CD4-positive, alpha-beta T cell treated with Interleukin-12 subunit alpha and Interleukin-12 subunit beta, for 1 hour (primary cell): ENCODE data around the gene RTN1.

ENCODE experiments used
- DNase-seq: peaks from one replicate; pipeline ENCODE4 v3.0.0-alpha.2; 2020

The RTN1 gene

GRCh38 chr14:59785629-59786028 is 84.9 kb downstream of the RTN1 start:
- DNase-seq: no peak

- DNase-seq: no peak
Observed at GRCh38 chr14:59782760-59783159, 87.8 kb downstream of the RTN1 start.

DNA sequence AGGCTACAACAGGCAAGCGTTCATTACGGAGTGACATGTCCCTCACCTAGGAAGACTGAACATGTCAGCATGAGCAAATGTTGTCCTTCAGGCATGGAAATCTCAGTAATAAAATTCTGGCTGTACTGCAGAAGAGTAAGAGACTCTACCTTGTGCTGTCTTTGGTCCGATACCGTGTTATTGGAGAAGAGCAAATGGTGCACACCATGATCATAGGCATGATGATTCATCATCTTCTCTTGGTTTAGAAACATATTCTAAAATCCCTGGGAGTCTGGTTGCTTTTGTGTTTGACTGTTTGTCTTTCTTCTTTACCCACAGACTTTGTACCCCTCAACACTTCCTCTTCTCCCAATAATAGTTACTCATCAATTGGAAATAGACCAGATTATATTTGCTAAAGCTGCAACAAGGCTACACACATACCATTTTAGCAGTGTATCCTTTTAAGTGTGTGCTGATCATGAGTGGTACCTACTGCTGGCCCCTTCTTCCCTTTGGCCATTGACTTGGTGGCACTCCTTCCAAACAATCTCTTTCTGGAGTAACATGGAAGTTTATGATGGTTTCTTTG is 93.5 kb downstream of the RTN1 start:
- DNase-seq: no peak

DNA sequence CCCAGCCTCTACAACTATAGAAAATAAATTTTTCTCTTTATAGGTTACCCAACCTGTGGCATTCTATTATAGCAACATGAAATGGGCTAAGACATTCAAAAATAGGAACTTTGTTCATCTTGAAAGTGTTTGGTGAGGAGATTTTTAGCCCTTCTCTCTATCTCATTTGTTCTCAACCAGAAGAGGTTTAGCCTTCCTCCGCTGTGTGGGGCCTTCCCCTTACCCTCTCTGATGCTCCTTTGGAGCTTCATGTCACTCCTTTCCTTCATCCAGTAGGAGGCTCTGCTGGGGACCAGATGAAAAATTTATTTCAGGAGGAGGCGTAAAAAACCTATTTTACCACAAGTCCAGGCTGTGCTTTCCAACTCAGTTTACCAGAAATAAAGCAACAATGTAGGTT is 94.1 kb downstream of the RTN1 start:
- DNase-seq: no peak

DNA sequence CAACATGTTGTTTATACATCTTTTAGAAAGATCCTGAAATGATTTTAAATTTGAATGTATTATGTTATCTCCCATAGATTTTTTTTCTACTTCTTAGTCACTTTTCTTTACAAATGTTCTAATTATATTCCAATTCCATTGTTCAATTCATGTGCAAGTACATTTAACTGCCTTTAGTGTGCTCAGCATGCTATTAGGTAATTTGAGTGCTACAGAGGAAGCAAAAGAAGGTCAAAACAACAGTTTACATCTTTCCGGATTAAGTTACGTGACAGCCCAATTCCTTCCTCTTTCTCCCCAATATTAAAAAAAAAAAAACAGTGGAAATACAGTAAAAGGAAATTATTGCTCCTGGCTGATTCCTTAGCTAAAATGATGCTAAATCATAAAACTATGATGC is 98.3 kb downstream of the RTN1 start:
- no peak for DNase-seq

- no peak for DNase-seq
Observed at GRCh38 chr14:59771577-59771976, 99.0 kb downstream of the RTN1 start.

DNA sequence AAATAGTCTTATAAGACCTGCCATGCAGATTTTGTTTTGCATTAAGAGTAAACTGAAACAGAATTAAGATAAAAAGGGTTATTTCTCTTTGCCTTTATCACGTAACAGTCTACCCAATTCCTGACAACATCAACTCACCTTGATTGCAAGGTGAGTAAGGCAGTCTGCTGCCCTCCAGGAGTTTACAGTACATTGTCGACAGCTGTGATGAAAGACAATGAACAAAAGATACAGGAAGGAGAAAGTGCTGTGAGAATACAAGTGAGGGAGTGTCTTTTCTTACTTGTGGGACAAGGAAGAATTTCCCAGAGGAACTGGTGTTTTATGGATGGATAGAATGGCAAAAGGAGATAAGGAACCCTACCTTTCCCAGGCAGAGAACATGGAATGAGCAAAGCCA is 101.0 kb downstream of the RTN1 start:
- no peak for DNase-seq

- DNase-seq: no peak
Observed at GRCh38 chr14:59768855-59769375, 101.7 kb downstream of the RTN1 start.

- DNase-seq: no peak
Observed at GRCh38 chr14:59761851-59762250, 108.7 kb downstream of the RTN1 start.

- no peak for DNase-seq
Observed at GRCh38 chr14:59755409-59756135, 115.0 kb downstream of the RTN1 start.

GRCh38 chr14:59754256-59754655 is 116.3 kb downstream of the RTN1 start:
- DNase-seq: no peak

DNA sequence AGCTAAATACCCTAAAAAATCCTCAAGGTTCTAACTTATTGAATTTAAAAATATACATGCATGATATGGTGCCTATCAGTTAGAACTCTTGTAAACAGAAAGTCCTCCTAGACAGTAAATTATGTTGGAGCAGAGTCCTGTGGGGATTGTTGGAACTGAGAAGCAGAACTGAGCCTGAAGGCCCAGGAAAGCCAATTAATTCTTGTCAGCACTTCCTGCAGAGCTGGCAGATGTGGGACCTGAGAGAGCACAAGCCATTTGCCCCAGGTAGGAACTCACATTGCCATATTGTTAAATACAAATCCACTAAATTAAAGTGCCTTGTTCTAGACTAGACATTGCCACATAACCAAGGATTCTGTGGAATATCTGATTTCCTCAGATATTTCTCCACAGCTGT is 117.1 kb downstream of the RTN1 start:
- DNase-seq: no peak

GRCh38 chr14:59751578-59751977 is 119.0 kb downstream of the RTN1 start:
- DNase-seq: no peak

- DNase-seq: no peak
Observed at GRCh38 chr14:59739794-59740193, 130.8 kb downstream of the RTN1 start.

GRCh38 chr14:59728304-59728703 is 142.3 kb downstream of the RTN1 start:
- DNase-seq: no peak

GRCh38 chr14:59727073-59727661 is 143.4 kb downstream of the RTN1 start:
- no peak for DNase-seq

DNA sequence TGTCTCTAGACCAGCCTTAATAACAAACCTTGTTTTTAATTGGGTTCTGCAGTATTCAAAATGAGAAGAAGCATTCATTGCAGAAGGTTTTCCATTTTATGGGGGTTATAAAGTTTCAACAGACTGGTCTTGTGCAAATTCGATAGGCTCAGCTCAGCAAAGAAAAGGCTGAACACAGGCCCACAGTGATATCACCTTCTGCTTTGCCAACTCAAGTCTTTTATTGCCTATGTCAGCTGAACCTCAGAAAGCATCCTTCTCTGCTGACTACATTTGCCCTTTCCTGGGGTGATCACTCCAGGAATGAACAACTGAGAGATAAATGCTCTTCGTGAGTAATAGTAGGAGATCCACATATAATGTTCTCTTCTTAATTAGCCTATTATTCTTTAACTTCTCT is 159.5 kb downstream of the RTN1 start:
- no peak for DNase-seq

DNA sequence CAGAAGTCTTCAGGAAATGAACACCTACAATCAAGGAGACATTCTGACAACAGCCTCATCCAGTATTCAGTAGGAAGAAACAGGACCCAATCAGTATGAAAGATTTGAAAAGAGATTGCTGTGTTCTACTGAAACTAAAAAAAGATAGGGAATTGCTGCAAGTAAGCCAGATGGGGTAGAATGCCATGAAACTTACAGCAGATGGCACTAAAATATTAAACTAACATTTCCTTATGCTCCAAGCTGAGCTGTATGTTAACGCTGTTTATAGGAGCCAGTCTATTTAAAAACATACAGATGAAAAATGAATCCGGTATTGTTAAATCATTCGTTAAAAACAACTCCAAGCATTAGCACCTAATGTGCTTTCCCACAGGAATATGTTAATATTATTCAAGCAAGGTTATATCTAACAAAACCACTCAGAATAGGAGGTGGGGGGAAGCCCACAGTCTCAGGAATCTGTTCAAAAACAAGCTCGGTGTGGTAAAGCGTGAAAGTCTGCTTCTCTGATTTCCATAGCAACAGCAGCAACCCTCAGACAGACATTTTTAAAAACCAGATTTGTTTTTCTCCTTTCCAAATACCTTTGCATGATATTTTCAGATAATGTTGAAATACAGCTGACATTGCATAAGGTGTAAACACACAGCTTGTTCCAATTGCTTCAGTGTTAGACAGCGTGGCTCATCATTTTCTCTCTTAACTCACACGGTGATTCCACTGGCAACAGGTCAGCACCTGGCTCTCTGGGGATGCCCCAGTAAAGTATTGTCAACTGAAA is 162.6 kb downstream of the RTN1 start:
- no peak for DNase-seq

DNA sequence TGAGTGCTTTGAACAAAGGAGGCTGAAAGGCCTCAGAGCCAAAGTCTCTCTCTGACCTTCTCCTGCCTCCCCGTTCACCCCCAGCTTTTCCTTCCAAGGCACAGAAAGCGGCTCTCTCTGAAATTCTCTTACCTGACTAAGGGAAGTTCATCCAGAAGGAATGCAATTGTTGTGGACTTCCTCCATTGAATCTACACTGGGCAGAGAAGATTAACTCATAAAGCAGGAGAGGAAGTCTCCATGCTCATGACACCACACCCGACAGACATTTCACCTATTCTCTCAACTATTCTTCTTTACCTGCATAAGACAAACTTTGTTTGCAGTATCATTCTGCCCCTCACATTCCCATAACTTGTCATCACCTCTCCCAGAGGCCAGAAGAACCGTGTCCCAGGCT is 164.7 kb downstream of the RTN1 start:
- DNase-seq: no peak

DNA sequence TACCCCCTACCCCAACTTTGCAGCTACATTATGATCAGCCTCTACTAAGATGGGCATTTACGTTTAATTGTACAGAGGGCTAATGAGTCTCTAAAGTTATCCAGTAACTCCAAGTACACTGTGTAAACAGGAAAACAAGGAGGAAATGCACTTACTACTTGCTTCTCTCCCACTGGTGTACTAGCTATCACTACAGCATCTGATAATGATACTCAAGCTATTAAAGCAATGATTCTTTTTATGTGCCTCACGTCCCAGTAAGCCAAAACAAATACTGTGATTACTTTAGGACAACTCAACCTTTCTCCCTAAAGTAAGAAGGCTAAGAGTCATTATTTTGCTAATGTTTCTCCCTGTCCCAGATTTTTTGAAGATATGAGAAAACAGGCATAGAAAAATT is 165.3 kb downstream of the RTN1 start:
- no peak for DNase-seq

DNA sequence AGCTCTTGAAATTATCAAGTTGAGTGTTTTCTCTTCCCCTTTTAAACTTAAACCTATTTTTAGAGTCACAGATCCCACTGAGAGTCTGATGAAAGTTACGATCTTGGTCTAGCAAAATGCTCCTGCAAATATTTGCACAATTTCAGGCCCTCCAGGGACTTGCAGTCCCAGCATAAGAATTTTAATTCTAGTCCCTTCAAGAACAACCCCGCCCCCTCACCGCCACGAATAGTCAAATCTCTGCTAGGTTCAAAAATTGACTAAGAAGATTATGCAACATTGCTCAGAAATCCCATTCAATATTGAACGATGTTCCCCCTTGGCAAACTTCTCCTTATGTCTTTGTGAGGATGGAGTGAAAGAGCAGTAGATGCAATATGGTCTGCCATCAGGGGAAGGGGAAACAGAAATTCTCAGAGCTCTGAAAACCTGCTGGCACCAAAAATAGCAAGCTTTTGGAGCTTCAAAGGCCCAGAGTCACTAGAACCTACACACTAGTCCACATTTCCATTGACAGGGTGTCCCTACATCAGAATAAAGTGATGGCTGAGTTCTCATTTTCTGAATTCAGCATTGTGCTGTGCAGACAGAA is 166.4 kb downstream of the RTN1 start:
- no peak for DNase-seq

DNA sequence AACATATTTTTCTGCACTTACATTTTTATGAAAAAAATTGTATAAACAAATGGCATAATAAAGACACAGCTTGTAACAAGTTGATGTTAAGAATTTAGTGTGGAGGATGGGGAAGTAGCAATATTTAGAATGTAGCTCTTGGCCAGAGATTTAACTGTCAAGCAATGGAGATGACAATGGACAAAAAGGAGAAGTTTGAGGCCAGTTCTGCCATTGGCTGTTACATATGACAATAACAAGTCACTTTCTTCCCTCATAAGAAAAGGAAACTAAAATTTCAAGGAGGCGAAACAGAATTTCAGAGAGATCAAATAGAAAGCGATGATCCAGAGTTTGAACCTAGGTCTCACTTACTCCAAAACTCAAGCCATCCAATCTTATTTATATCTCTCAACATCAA is 171.1 kb downstream of the RTN1 start:
- no peak for DNase-seq

GRCh38 chr14:59698793-59699192 is 171.8 kb downstream of the RTN1 start:
- DNase-seq: no peak
